HG02981 (cell line): Measurements from ENCODE around the gene DCP1B.

Source experiments
- ATAC-seq: cut with Tn5 transposase; IDR thresholded peaks from one replicate; pipeline ENCODE4 v1.9.1; 2021; ENCODE audit warnings: mild to moderate bottlenecking, moderate library complexity; ENCODE audit not compliant: unreplicated experiment

DCP1B gene

DNA sequence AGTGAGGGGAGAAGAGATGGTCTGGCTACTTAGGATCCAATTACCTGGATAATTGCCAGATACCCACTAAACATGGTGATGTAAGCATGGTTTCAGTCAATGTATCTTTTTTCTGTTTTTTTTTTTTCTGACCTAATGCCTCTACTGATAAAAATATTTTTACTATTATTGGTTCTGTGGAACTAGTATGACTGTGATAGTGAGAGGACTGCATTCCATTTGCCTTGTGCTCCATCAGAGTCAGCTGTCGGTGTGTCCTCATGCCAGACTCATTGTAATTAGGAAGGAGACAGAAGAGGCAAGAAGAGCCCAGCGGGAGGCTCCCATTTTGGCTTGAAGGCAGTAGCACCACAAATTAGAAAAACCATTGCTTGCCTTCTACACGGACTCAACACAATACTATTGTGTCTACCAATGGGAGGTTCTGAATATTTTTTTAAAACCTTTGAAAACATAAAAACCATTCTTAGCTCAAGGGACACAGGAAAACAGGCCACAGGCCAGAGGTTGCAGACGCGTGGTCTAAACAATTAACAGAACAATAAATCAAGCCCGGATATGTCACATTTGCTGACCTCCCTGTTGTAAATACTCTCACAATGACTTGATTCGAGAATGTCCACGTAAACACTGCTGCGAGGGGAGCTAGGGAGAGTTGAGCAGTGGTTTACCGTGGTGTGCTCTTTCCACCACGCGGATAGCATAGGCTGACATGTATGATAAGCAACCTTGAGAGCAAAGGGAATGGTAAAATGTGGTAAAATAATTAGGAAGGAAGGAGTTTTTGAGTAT lies 13.5 kb upstream of the DCP1B start:
- ATAC-seq = no peak

GRCh38 chr12:2016862-2017545 lies 12.7 kb upstream of the DCP1B start:
- no peak for ATAC-seq

DNA sequence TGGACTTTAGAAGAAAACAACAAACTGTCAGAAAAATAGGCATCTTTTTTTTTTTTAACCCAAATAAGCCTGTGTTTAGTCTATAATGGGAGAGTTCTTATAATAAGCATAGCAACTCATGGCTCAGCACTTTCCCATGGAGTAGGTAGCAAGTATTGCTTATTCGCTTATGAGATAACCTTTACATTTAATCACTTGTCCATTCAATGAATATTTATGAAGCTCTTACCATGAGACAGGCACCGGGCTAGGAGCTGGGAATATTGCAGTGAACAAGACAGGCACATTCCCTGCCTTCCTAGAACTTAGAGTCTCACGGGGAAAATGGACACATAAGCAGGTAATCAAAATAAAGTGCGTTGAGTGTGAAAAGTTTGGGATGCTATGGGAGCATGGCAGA lies 10.0 kb upstream of the DCP1B start:
- ATAC-seq = no peak

GRCh38 chr12:2013527-2014223 lies 9.4 kb upstream of the DCP1B start:
- ATAC-seq = no peak

GRCh38 chr12:2013086-2013485 lies 8.8 kb upstream of the DCP1B start:
- ATAC-seq = no peak

- ATAC-seq = no peak
These were observed 7.7 kb upstream of the DCP1B start for GRCh38 chr12:2011643-2012607.

- no peak for ATAC-seq
These were observed 5.4 kb upstream of the DCP1B start for GRCh38 chr12:2009623-2010022.

DNA sequence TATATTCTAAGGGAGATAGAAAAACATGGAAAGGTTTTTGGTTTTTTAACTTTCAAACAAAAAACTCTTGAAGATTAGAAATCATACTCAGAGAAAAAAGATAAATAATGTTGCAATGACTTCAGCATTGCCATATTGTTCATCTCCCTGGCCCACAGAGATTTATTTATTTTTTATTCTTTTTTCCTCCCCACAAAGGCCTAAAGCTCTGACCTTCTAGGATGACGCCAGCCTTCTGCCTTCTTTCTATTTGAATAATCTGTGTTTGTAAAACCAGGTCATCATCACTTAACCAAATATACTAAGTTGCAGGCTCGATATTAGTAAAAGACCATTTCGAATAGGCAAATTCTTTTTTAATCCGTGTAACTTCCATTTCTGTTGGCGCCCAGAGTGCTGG lies 4.4 kb upstream of the DCP1B start:
- no peak for ATAC-seq

GRCh38 chr12:2003676-2004112 lies 563 bp downstream of the DCP1B start:
- ATAC-seq = no peak

GRCh38 chr12:1995205-1995896 lies 8.9 kb downstream of the DCP1B start:
- ATAC-seq = no peak

DNA sequence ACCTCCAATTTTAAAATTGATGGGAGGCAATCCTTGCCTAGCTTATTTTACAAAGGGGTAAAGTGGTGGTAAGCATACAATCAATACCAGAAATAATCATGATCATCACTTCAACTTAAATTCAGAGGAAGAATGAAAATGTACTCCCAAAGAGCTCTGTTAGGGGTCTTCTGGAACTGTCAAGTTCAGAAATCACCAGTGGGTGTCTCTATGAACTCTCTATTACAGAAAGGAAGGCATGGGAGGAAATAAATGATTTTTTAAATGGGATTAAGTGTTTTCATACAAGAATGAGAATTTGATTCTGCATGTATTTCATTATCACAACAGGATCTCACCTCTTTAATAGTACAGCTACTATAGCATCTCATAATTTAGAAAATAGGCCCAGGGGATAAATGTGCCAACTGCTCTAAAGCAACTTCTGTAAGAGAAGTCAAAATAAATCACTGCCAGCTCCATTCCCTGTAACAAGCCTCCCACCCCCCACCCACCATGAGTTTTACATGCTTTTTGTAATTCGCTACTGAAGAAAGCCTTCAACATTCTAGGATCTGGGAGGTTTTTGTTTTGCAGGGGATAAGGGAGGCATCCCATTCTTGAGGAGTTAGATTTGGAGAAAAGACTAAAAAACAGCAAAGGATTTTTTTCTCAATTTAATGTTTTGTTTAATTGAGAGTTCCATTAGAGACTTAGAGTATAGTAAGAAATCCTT lies 9.7 kb downstream of the DCP1B start:
- ATAC-seq = no peak

GRCh38 chr12:1993871-1994371 lies 10.3 kb downstream of the DCP1B start:
- ATAC-seq = no peak

GRCh38 chr12:1993341-1993740 lies 10.9 kb downstream of the DCP1B start:
- no peak for ATAC-seq

DNA sequence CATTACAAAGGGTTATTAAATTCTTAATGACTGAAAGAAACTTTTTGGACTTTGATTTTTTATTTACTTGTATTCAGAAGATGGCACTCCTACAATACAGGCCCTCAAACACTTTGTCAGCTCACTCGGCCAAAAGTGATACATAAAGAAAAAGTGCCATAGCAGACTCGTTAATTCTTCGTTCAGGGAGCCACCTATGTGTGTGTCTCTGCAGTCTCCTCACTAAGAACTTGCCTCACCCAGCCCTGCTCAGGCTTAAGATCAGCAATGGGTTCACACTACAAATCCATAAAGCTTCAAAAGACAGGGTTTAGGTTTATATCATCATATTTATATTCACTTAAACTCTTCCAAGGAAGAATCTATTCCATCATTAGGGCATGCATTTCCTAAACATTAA lies 11.5 kb downstream of the DCP1B start:
- no peak for ATAC-seq

- ATAC-seq = no peak
These were observed 15.1 kb downstream of the DCP1B start for GRCh38 chr12:1989111-1989510.

DNA sequence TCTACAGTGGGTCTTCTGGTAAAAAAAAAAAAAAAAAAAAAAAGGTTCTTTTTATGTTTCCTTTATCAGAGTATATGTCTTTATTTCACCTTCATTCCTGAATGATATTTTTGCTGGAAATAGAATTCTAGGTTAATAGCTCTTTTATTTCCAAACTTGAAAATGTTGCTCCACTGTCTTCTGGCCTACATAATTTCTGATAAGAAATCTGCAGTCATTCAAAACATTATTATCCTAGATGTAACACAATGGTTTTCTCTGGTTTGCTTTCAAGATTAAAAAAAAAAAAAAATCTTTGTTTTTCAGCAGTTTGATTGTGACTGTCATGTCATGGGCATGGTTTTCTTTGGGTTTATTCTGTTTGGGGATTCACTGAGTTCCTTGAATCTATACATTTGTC lies 19.5 kb downstream of the DCP1B start:
- no peak for ATAC-seq

- ATAC-seq = no peak
These were observed 24.0 kb downstream of the DCP1B start for GRCh38 chr12:1980282-1980681.

DNA sequence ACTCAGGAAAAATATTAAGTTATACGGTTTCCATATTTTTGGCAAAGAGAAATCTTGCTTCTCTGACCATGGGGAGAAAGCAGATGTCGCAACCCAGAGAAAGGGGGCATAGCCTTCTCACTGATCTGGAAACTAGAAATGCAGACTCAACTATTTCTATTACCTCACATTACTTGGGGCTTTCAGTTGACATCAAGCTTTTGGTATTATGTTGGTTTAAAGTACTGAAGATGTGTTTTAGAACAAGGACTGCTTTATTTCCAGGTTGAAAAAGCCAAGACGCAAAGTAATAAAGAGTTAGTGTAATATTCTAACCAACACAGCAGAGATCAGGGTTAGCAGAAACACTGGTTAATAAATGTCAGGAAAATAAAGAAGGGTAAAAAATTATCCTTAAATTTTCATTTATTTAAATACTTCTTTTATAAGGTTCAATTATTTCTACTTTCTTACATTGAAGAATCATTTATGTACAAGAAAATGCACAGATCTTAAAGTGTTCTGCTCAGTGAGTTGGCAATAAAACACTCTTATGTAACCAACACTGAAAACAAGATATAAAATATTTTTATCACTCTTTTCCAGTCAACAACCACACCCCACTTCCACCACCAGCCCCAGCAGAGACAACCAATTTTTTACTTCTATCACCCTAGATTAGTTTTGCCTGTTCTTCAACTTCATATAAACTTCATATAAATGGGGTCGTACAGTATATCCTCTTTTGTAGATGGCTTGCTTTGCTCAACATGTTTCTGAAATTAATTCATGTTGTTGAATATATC lies 26.0 kb downstream of the DCP1B start:
- no peak for ATAC-seq

DNA sequence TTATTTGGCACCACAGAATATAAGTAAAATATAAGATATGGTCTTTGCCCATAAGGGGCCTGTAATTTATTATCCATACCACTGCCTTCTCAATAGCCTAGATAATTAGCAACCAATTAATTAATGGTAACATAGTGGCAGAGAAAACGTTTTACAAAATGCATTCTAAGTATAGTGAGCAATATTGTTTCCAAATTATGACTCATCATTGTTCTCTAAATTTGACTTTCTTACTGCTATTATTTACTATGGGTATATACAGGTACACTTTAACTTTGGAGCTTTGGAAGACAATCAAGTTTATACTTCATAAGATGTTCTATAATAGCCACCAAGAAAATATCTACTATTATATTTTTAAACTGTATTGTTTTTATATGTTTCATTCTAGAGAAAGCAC lies 26.7 kb downstream of the DCP1B start:
- no peak for ATAC-seq
